GM12878 (cell line): ENCODE data around the gene SMC1B. TPM values are rescaled to one million over a fixed set of nuclear protein-coding genes. Genes with fewer than 3 reads are reported as not detected.

ENCODE experiments used
- ATAC-seq: fragments of 200-7000 bp; cut with Tn5 transposase; 3 replicates; pipeline ENCODE4 v1.9.1; 2020; ENCODE audit warnings: mild to moderate bottlenecking, moderate library complexity
- BruUV-seq: library from RNA; stranded (reverse); fragments of 400-500 nt; replicated peaks from 2 replicates; lab custom pipeline; 2021; lab: Mats Ljungman, UMichigan
- CTCF ChIA-PET: fragments of 300-600 bp; sonication (Branson Sonifier 250); formaldehyde crosslinking; extraction: SDS; loops from one replicate; lab custom pipeline; 2021; ENCODE audit warnings: inconsistent platforms; lab: Yijun Ruan, JAX
- POLR2A ChIA-PET: fragments of 350-600 bp; formaldehyde crosslinking; extraction: SDS; loops from one replicate; lab custom pipeline; 2021; ENCODE audit warnings: inconsistent platforms; lab: Charles Lee
- RAD21 ChIA-PET: fragments of 300-600 bp; sonication (Branson Sonifier 250); formaldehyde crosslinking; loops from one replicate; lab custom pipeline; 2023; ENCODE audit warnings: antibody characterized with exemption; ENCODE audit not compliant: unreplicated experiment; lab: Charles Lee
- SMC1A ChIA-PET: fragments of 300-600 bp; sonication (Branson Sonifier 250); formaldehyde crosslinking; loops from one replicate; lab custom pipeline; 2023; ENCODE audit not compliant: unreplicated experiment, uncharacterized antibody; lab: Charles Lee
- DNase-seq: peaks from one replicate; pipeline ENCODE4 v3.0.0-alpha.2; 2011; ENCODE audit warnings: low read depth, low spot score
- FAIRE-seq: peaks from 3 replicates; lab custom pipeline; 2011; peaks lifted over from hg19 to GRCh38; lab: Jason Lieb, UNC
- H2AFZ ChIP-seq: 2 replicates; pipeline ENCODE4 v1.6.0; 2011; ENCODE audit warnings: low read depth, low read length, control low read depth; ENCODE audit not compliant: control insufficient read depth
- H3K27ac ChIP-seq: 2 replicates; pipeline ENCODE4 v1.5.1; 2011; ENCODE audit warnings: control low read depth; ENCODE audit not compliant: control insufficient read depth, insufficient read depth
- H3K27me3 ChIP-seq, 2 experiments: replicated peaks in 1 of 2; 2 replicates each; pipeline versions ENCODE4 v1.6.0 to v1.6.1; 2011; ENCODE audit warnings: low read length in 1 of 2; ENCODE audit not compliant: control insufficient read depth in 2 of 2, insufficient read depth in 2 of 2
- H3K36me3 ChIP-seq, 2 experiments: 2 replicates each; pipeline ENCODE4 v1.5.1; 2011; ENCODE audit warnings: low read length in 1 of 2; ENCODE audit not compliant: control insufficient read depth in 2 of 2, insufficient read depth in 2 of 2
- H3K4me1 ChIP-seq: 2 replicates; pipeline ENCODE4 v1.6.1; 2011; ENCODE audit warnings: mild to moderate bottlenecking, low read length, moderate library complexity, mixed read lengths; ENCODE audit not compliant: control insufficient read depth, insufficient read depth
- H3K4me2 ChIP-seq: 2 replicates; pipeline ENCODE4 v1.6.0; 2011; ENCODE audit warnings: control low read depth; ENCODE audit not compliant: control insufficient read depth, insufficient read depth
- H3K4me3 ChIP-seq: fragments of 200-600 bp; sonication (generic); 2 replicates; pipeline ENCODE4 v1.5.1; 2016
- H3K79me2 ChIP-seq: 2 replicates; pipeline ENCODE4 v1.6.0; 2011; ENCODE audit warnings: low read length; ENCODE audit not compliant: control insufficient read depth, insufficient read depth
- H3K9ac ChIP-seq: 2 replicates; pipeline ENCODE4 v1.8.0; 2011; ENCODE audit warnings: low read length, control low read depth, mixed read lengths; ENCODE audit not compliant: control insufficient read depth, insufficient read depth
- H3K9me3 ChIP-seq: replicated peaks from 3 replicates; pipeline ENCODE4 v1.5.1; 2011; ENCODE audit warnings: mild to moderate bottlenecking, low read length; ENCODE audit not compliant: control insufficient read depth, insufficient read depth
- H4K20me1 ChIP-seq: 2 replicates; pipeline ENCODE4 v1.6.0; 2011; ENCODE audit not compliant: control insufficient read depth, insufficient read depth
- BACH1 ChIP-seq: fragments of 450-650 bp; IDR thresholded peaks from 2 replicates; pipeline ENCODE4 v1.6.1; 2017; ENCODE audit warnings: mild to moderate bottlenecking, borderline replicate concordance
- CEBPZ ChIP-seq: fragments of 150-350 bp; IDR thresholded peaks from 2 replicates; pipeline ENCODE4 v1.6.1; 2016; ENCODE audit warnings: low read depth, low read length
- E4F1 ChIP-seq: fragments of 450-650 bp; IDR thresholded peaks from 2 replicates; pipeline ENCODE4 v1.6.1; 2018; ENCODE audit warnings: borderline replicate concordance, mild to moderate bottlenecking; ENCODE audit not compliant: partially characterized antibody
- FOXK2 ChIP-seq: fragments of 450-650 bp; IDR thresholded peaks from 2 replicates; pipeline ENCODE4 v1.6.1; 2017; ENCODE audit warnings: mild to moderate bottlenecking, moderate library complexity
- WGBS: methylation state at CpG from one replicate; pipeline ENCODE4 v1.1.6; 2016; ENCODE audit warnings: low lambda C conversion rate; ENCODE audit not compliant: insufficient replicate concordance, insufficient coverage; ENCODE audit errors: missing lambda C conversion rate; 5-methylcytosine and 5-hydroxymethylcytosine counted together
- in situ Hi-C: fragments of 300-500 bp; cut with MboI; formaldehyde crosslinking; loops from 9 replicates; pipeline ENCODE4 v1.14.3; 2018; ENCODE audit warnings: mixed read lengths
- intact Hi-C: fragments of 100-400 bp; cut with micrococcal nuclease; formaldehyde crosslinking; loops from one replicate; pipeline ENCODE4 v1.14.2; 2022; ENCODE audit not compliant: unreplicated experiment
- polyA plus RNA-seq, 11 experiments: library from polyadenylated mRNA; depleted of rRNA in 4 of 11; unstranded in 6 of 11; stranded (reverse) in 5 of 11; fragments of >200 nt; fragmentation: Nextera tagmentation in 4 of 11; fragmentation: Illumina TruSeq in 1 of 11; extraction: Ambion mirVana in 4 of 11; extraction: Trizol in 1 of 11; gene quantifications; 1 replicate in 1 of 11; 2 replicates in 10 of 11; pipeline versions ENCODE4 v1.2.1 to v1.2.3, GENCODE V29; 2011 to 2016; ENCODE audit warnings: inconsistent platforms in 2 of 11, missing spikeins in 2 of 11, low read depth in 1 of 11
- total RNA-seq, 4 experiments: library from RNA; depleted of rRNA in 3 of 4; stranded (reverse); fragments of >200 nt in 3 of 4; fragmentation: Illumina TruSeq in 1 of 4; extraction: Trizol in 1 of 4; gene quantifications; 2 replicates each; pipeline versions ENCODE4 v1.2.1 to v1.2.3, GENCODE V29; 2013 to 2021
- TF ChIP-seq, protein P1 (sequence below): fragments of 450-650 bp; IDR thresholded peaks from 2 replicates; pipeline ENCODE4 v1.6.1; 2017; ENCODE audit warnings: mild to moderate bottlenecking, moderate library complexity

SMC1B gene
- total and polyA plus RNA-seq, 10 of the 15 experiments (the other 5 are each of a cell fraction or from before 2014, with no cell fraction given): not detected

DNA sequence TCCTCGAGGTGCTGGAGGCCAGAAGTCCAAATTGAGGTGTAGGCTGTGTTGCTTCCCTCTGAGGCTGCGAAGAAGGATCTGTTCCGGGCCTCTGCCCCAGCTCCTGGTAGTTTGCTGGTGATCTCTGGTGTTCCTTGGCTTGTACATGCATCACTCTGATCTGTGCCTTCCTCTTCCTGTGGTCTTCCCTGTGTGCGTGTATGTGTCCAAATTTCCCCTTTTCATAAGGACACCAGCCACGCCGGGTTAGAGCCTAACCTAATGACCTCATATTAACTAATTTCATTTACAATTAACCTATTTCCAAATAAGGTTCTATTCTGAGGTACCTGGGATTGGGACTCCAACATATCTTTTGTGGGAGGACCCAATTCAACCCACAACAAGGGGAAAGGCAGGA, 21.6 kb upstream of the SMC1B start:
- Histone ChIP-seq H3K4me3 (no peak overlapping the region), H3K36me3 (no peaks in the 10 kb centered on the region), H3K4me1 (no peaks in the 10 kb centered on the region), H3K9me3 (no peaks in the 10 kb centered on the region), H3K27me3 (no peaks in the 10 kb centered on the region), H3K79me2 (no peaks in the 10 kb centered on the region), H3K9ac (no peak overlapping the region), H2AFZ (no peak overlapping the region), H3K27ac (no peak overlapping the region), H4K20me1 (no peaks in the 10 kb centered on the region), H3K4me2 (no peak overlapping the region)
- WGBS: 31% methylated on average over 6 of the region's 6 CpGs
- FAIRE-seq (no peak), ATAC-seq (no peak), DNase-seq (no peak)
- intact Hi-C loops: loop anchor here (1.0 kb wide), 1 partner anchor 166 kb away; no protein-coding TSS in a partner anchor
- POLR2A ChIA-PET: no interaction called here
- SMC1A ChIA-PET: no interaction called here
- RAD21 ChIA-PET: interaction anchor here (1.3 kb wide), 1 partner anchor 163 kb away, joined by 5 read pairs; no protein-coding TSS in a partner anchor
- in situ Hi-C loops: loop anchor here (5.0 kb wide), 1 partner anchor 168 kb away; no protein-coding TSS in a partner anchor
- TF ChIP-seq FOXK2 (no peak), CEBPZ (no peak), E4F1 (no peak), BACH1 (no peak)
- TF ChIP-seq, protein P1, sequence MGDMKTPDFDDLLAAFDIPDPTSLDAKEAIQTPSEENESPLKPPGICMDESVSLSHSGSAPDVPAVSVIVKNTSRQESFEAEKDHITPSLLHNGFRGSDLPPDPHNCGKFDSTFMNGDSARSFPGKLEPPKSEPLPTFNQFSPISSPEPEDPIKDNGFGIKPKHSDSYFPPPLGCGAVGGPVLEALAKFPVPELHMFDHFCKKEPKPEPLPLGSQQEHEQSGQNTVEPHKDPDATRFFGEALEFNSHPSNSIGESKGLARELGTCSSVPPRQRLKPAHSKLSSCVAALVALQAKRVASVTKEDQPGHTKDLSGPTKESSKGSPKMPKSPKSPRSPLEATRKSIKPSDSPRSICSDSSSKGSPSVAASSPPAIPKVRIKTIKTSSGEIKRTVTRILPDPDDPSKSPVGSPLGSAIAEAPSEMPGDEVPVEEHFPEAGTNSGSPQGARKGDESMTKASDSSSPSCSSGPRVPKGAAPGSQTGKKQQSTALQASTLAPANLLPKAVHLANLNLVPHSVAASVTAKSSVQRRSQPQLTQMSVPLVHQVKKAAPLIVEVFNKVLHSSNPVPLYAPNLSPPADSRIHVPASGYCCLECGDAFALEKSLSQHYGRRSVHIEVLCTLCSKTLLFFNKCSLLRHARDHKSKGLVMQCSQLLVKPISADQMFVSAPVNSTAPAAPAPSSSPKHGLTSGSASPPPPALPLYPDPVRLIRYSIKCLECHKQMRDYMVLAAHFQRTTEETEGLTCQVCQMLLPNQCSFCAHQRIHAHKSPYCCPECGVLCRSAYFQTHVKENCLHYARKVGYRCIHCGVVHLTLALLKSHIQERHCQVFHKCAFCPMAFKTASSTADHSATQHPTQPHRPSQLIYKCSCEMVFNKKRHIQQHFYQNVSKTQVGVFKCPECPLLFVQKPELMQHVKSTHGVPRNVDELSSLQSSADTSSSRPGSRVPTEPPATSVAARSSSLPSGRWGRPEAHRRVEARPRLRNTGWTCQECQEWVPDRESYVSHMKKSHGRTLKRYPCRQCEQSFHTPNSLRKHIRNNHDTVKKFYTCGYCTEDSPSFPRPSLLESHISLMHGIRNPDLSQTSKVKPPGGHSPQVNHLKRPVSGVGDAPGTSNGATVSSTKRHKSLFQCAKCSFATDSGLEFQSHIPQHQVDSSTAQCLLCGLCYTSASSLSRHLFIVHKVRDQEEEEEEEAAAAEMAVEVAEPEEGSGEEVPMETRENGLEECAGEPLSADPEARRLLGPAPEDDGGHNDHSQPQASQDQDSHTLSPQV: no peak
- CTCF ChIA-PET: interaction anchor here (0.6 to 1.4 kb wide), 5 partner anchors 163 to 504 kb away, joined by 3 to 5 read pairs (median 4); no protein-coding TSS in a partner anchor
- BruUV-seq: no TSS peak
